ENCODE results near the gene STK24.

STK24 gene

DNA sequence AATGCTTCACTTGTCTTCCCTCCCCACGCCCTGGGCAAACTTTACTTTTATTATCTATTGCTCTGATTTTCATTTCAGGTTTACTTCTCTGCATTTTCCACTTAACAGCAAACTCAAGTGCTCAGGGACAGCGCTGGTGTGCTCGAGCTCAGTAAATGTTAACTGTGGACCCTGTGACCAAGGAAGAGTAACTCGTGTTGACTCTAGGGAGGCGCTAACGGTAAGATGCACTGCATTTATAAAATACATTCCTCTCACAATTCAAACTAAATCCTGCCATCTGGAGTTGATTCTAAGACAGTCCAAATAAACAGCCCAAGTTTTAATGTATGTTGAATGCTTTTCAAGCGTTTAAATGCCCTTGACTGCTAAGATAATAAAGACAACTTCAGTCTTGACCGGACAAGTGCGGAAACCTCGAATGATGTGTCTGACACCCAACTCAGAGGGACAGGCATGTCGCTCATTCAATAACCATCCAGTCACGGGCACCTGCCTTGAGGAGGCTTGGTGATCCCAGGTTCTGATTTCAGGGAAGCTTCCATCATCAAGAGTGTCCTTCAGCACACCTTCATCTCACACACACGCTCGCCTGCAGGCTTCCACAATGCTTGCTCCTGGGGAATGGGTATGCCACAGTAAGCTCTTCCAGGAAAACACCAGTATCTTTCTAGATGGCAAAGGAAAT lies 93.2 kb downstream of the STK24 start:
- no peak for TF ChIP-seq USF1 (IDR thresholded peaks at IDR 0.05)
- TF ChIP-seq EGR1 (IDR thresholded peaks at IDR 0.05) = no peak
- TF ChIP-seq YY1 (IDR thresholded peaks at IDR 0.05; ENCODE audit: low read depth) = no peak
- TF ChIP-seq, protein P1, sequence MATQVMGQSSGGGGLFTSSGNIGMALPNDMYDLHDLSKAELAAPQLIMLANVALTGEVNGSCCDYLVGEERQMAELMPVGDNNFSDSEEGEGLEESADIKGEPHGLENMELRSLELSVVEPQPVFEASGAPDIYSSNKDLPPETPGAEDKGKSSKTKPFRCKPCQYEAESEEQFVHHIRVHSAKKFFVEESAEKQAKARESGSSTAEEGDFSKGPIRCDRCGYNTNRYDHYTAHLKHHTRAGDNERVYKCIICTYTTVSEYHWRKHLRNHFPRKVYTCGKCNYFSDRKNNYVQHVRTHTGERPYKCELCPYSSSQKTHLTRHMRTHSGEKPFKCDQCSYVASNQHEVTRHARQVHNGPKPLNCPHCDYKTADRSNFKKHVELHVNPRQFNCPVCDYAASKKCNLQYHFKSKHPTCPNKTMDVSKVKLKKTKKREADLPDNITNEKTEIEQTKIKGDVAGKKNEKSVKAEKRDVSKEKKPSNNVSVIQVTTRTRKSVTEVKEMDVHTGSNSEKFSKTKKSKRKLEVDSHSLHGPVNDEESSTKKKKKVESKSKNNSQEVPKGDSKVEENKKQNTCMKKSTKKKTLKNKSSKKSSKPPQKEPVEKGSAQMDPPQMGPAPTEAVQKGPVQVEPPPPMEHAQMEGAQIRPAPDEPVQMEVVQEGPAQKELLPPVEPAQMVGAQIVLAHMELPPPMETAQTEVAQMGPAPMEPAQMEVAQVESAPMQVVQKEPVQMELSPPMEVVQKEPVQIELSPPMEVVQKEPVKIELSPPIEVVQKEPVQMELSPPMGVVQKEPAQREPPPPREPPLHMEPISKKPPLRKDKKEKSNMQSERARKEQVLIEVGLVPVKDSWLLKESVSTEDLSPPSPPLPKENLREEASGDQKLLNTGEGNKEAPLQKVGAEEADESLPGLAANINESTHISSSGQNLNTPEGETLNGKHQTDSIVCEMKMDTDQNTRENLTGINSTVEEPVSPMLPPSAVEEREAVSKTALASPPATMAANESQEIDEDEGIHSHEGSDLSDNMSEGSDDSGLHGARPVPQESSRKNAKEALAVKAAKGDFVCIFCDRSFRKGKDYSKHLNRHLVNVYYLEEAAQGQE (IDR thresholded peaks at IDR 0.05; ENCODE audit: low read depth) = no peak
- no peak for TF ChIP-seq CEBPB (IDR thresholded peaks at IDR 0.05)
- no peak for TF ChIP-seq TEAD4 (IDR thresholded peaks at IDR 0.05)
- no peak for TF ChIP-seq EP300 (IDR thresholded peaks at IDR 0.05; ENCODE audit: borderline replicate concordance)
- TF ChIP-seq MAX (IDR thresholded peaks at IDR 0.05) = no peak
- TF ChIP-seq CREB1 (IDR thresholded peaks at IDR 0.05; ENCODE audit: low read depth) = no peak
- TF ChIP-seq FOXM1 (IDR thresholded peaks at IDR 0.05; ENCODE audit: borderline replicate concordance, low read depth) = no peak
- no peak for TF ChIP-seq RAD21 (IDR thresholded peaks at IDR 0.05; ENCODE audit: low read depth)

GRCh38 chr13:98482476-98483444 lies 94.1 kb downstream of the STK24 start:
- TF ChIP-seq EGR1 (IDR thresholded peaks at IDR 0.05) = no peak
- peak; percentile 43 for TF ChIP-seq RAD21 (IDR thresholded peaks at IDR 0.05; ENCODE audit: low read depth)

GRCh38 chr13:98480915-98481877 lies 95.7 kb downstream of the STK24 start:
- TF ChIP-seq TEAD4 (IDR thresholded peaks at IDR 0.05) (no peak), USF1 (IDR thresholded peaks at IDR 0.05) (no peak), CEBPB (IDR thresholded peaks at IDR 0.05) (no peak), YY1 (IDR thresholded peaks at IDR 0.05; ENCODE audit: low read depth) (no peak)

DNA sequence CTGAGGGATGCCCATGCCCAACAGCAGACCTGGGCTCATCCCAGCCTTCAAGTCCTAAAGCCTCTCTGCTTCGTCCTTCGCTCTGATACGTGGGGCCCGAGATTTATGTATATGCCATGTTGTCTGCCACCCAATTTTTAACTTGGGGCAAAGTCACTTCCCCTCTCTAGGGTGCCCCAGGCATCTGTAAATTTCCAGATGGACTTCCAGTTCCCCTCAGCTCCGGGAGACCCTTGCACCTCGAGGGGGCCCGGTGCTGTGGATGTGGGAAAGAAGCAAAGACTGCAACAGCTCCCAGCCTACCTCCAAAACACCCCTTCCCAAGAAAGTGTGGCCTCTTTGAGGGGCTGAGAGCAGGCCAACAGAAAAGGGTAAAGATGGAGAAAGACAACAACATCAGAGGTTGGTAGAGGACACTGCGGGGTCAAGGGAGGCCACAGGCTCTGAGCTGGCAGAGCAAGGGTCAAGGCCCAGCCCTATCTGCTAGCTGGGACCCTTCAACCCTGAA lies 97.4 kb downstream of the STK24 start:
- TF ChIP-seq, protein P1 (IDR thresholded peaks at IDR 0.05; ENCODE audit: low read depth) = no peak
- no peak for TF ChIP-seq CEBPB (IDR thresholded peaks at IDR 0.05)
- no peak for TF ChIP-seq EP300 (IDR thresholded peaks at IDR 0.05; ENCODE audit: borderline replicate concordance)
- no peak for TF ChIP-seq FOXM1 (IDR thresholded peaks at IDR 0.05; ENCODE audit: borderline replicate concordance, low read depth)
- no peak for TF ChIP-seq CREB1 (IDR thresholded peaks at IDR 0.05; ENCODE audit: low read depth)
- no peak for TF ChIP-seq YY1 (IDR thresholded peaks at IDR 0.05; ENCODE audit: low read depth)
- no peak for TF ChIP-seq RAD21 (IDR thresholded peaks at IDR 0.05; ENCODE audit: low read depth)
- TF ChIP-seq TCF12 (IDR thresholded peaks at IDR 0.05; ENCODE audit: low read depth) = no peak
- TF ChIP-seq NFIC (IDR thresholded peaks at IDR 0.05) = no peak
- TF ChIP-seq TAF1 (IDR thresholded peaks at IDR 0.05; ENCODE audit: low read depth) = no peak
